Measurements from ENCODE around the gene CORO2A. TPM values are rescaled to one million over a fixed set of nuclear protein-coding genes. Genes with fewer than 3 reads are reported as not detected.
A peak's percentile ranks its signal among the peaks of the same experiment; 100 is the strongest.

CORO2A gene
- total and polyA plus RNA-seq, 3 donors from 2014 or later = 28.0 to 50.5 (median 46.3) TPM

DNA sequence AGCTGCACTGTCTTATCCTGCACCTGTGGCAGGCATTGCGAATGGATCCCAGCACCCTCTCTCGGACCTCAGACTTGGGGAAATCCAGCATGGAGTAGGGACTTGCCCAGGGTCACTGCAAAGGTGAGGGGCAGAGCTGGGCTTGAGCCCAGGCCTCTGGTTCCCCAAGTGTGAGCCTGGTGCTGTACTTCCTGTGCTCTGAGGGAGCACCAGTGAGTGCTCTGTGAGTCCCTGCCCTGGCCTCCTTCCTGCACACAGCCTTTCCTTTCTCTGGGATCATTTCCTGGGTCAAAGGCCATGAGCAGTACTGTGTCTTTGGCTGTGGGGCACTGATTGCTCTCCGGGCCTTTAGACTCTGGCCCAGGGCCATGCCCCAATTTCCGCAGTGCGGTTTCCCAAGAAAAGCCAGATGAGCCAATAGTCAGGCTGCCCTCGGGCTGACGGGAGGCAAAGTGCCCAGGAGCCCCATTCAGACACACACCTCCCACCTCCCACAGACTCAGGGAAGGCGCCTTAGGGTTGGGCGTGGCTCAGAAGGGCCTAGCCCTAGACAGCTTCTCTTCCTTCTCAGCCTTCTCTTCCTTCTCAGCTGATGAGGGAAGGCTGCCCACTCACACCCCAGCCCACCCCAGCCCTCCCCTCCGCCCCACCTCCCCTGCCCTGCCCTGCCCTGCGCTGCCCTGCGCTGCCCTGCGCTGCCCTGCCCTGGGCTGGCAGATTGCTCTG lies 50.1 kb downstream of the CORO2A start:
- 78 to 81% methylated on average over 9 to 13 of the region's 13 CpGs for WGBS, 2 donors
- Histone ChIP-seq H3K4me3 (no peak overlapping the region), H3K9me3 (no peaks in the 10 kb centered on the region), H3K4me1 (peaks cover 3% of the 10 kb centered on the region), H3K27me3 (no peaks in the 10 kb centered on the region), H3K27ac (peak overlapping the region in 1 of 2 donors; percentile 14), H3K36me3 (ENCODE audit: low read depth, missing control alignments) (no peaks in the 10 kb centered on the region)
- DNase-seq = peak; percentile 50
- intact Hi-C loops (cut with DNase I; ENCODE audit: low total_unique reads) = no loop called here
- TF ChIP-seq, protein P1, sequence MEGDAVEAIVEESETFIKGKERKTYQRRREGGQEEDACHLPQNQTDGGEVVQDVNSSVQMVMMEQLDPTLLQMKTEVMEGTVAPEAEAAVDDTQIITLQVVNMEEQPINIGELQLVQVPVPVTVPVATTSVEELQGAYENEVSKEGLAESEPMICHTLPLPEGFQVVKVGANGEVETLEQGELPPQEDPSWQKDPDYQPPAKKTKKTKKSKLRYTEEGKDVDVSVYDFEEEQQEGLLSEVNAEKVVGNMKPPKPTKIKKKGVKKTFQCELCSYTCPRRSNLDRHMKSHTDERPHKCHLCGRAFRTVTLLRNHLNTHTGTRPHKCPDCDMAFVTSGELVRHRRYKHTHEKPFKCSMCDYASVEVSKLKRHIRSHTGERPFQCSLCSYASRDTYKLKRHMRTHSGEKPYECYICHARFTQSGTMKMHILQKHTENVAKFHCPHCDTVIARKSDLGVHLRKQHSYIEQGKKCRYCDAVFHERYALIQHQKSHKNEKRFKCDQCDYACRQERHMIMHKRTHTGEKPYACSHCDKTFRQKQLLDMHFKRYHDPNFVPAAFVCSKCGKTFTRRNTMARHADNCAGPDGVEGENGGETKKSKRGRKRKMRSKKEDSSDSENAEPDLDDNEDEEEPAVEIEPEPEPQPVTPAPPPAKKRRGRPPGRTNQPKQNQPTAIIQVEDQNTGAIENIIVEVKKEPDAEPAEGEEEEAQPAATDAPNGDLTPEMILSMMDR (IDR thresholded peaks at IDR 0.05) = no peak
- TF ChIP-seq POLR2A (IDR thresholded peaks at IDR 0.05) = no peak

DNA sequence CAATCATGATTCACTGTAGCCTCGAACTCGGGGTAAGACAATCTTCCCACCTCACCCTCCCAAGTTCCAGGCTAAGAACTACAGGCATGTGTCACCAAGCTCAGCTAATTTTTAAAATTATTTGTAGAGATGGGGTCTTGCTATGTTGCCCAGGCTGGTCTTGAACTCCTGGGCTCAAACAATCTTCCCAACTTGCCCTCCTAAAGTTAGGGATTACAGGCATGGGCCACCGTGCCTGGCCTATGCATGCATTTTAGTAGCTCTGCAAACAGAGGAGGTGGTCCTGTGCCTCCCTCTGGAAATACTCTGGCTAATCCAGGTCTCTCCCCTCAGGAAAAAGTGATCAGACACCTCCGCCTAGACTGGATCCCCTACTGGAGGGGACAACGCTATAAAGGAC lies 51.9 kb downstream of the CORO2A start:
- intact Hi-C loops (cut with DNase I; ENCODE audit: low total_unique reads) = no loop called here

DNA sequence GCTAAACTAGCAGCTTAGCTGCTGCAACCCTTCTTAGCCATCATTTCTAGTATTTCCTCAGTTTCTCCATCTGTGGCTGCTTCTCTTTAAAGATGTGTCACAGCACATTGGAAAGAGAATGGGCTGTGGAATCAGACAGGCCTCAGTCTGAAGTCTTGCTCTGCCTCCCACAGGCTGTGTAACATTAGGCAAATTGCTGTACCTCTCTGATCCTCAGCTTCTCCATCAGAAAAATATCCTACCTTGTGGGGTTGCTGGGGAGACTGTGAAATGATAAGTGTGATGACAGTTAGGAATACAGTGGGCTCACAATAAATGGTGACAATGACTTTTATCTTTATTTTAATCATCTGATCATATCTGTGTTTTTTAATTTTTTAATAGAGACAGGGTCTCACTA lies 55.9 kb downstream of the CORO2A start:
- H3K9me3 ChIP-seq = no peaks in the 10 kb centered on the region
- no peaks in the 10 kb centered on the region for H3K4me1 ChIP-seq
- TF ChIP-seq POLR2A (IDR thresholded peaks at IDR 0.05) = no peak
- TF ChIP-seq, protein P1 (IDR thresholded peaks at IDR 0.05) = no peak
- H3K36me3 ChIP-seq (ENCODE audit: low read depth, missing control alignments) = no peaks in the 10 kb centered on the region
- H3K27ac ChIP-seq = no peak overlapping the region
- DNase-seq = no peak
- H3K4me3 ChIP-seq = no peak overlapping the region
- intact Hi-C loops (cut with DNase I; ENCODE audit: low total_unique reads) = no loop called here
- no peaks in the 10 kb centered on the region for H3K27me3 ChIP-seq

More for the DNA sequence above, 51.9 kb downstream of the CORO2A start:
- Histone ChIP-seq H3K9me3 (no peaks in the 10 kb centered on the region), H3K4me1 (peaks cover 3% of the 10 kb centered on the region), H3K27ac (no peak overlapping the region), H3K27me3 (no peaks in the 10 kb centered on the region), H3K36me3 (ENCODE audit: low read depth, missing control alignments) (no peaks in the 10 kb centered on the region), H3K4me3 (no peak overlapping the region)
- no peak for DNase-seq
- TF ChIP-seq, protein P1 (IDR thresholded peaks at IDR 0.05) = no peak
- no peak for TF ChIP-seq POLR2A (IDR thresholded peaks at IDR 0.05)
- WGBS, 2 donors = 87 to 93% methylated on average over 5 of the region's 5 CpGs

DNA sequence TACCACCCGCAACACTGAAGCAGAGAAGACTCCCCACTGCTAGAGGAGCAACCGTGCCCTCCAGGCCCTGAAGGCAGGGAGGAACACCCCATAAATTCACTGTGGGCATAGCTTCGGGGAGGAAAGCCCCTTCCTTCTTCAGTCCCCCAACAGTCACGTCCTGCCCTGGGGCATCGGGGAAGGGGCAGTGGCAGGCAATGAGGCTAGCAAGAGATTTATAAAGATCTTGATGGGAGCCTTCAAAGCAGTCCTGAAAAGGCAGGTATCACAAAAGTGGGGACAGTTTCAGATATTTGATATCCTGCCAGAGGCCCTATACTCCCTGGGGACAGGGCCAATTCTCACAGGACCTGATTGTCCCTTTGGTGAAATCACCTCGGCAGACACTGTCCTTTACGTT lies 56.5 kb downstream of the CORO2A start:
- 83 to 87% methylated on average over 6 to 7 of the region's 7 CpGs for WGBS, 2 donors
- Histone ChIP-seq H3K9me3 (no peaks in the 10 kb centered on the region), H3K36me3 (ENCODE audit: low read depth, missing control alignments) (no peaks in the 10 kb centered on the region), H3K27me3 (no peaks in the 10 kb centered on the region), H3K27ac (no peak overlapping the region), H3K4me1 (no peaks in the 10 kb centered on the region), H3K4me3 (no peak overlapping the region)
- intact Hi-C loops (cut with DNase I; ENCODE audit: low total_unique reads) = no loop called here
- TF ChIP-seq POLR2A (IDR thresholded peaks at IDR 0.05) = no peak
- TF ChIP-seq, protein P1 (IDR thresholded peaks at IDR 0.05) = no peak
- DNase-seq = no peak

DNA sequence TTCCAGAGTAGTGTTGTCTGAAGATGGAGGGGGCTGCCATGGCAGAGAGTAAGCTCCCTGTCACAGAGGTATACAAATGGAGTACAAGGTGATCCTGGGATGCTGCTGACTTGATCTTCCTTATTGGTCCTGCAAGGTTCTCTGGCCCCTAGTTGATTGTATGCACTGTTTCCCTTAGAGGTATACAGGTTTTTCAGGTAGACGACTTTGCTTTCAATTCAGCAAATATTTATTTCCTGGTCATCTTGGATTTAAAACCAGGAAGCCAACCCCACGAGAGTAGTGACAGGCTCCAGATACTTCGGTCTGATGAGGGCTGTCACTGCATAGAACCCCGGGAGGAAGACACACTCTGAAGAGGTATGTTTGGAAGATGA lies 56.9 kb downstream of the CORO2A start:
- Histone ChIP-seq H3K9me3 (no peaks in the 10 kb centered on the region), H3K27me3 (no peaks in the 10 kb centered on the region), H3K4me1 (no peaks in the 10 kb centered on the region), H3K4me3 (no peak overlapping the region), H3K36me3 (ENCODE audit: low read depth, missing control alignments) (no peaks in the 10 kb centered on the region), H3K27ac (no peak overlapping the region)
- intact Hi-C loops (cut with DNase I; ENCODE audit: low total_unique reads) = no loop called here
- WGBS, 2 donors = 90 to 92% methylated on average over 4 of the region's 4 CpGs
- no peak for DNase-seq
- TF ChIP-seq, protein P1 (IDR thresholded peaks at IDR 0.05) = no peak
- TF ChIP-seq POLR2A (IDR thresholded peaks at IDR 0.05) = no peak
